ENCODE data around the gene DHODH. TPM values are rescaled to one million over a fixed set of nuclear protein-coding genes. Genes with fewer than 3 reads are reported as not detected.
A peak's percentile ranks its signal among the peaks of the same experiment; 100 is the strongest.

DHODH gene
- total RNA-seq, 3 donors from 2014 or later, result 4.0 to 7.8 (median 6.2) TPM

- intact Hi-C loops (cut with DNase I; ENCODE audit: low total_unique reads), result no loop called here
- no peaks in the 10 kb centered on the region for H3K9me3 ChIP-seq
- no peak for TF ChIP-seq POLR2AphosphoS5 (IDR thresholded peaks at IDR 0.05)
- TF ChIP-seq CTCF (IDR thresholded peaks at IDR 0.05), result no peak
- TF ChIP-seq POLR2A (IDR thresholded peaks at IDR 0.05), result no peak
Measured at GRCh38 chr16:71966932-71967331, 41.6 kb upstream of the DHODH start.

GRCh38 chr16:71969353-71969752 is 39.2 kb upstream of the DHODH start:
- Histone ChIP-seq H3K4me1 (no peaks in the 10 kb centered on the region), H3K27me3 (no peaks in the 10 kb centered on the region), H3K36me3 (no peaks in the 10 kb centered on the region), H3K27ac (no peak overlapping the region), H3K4me3 (no peak overlapping the region), H3K9me3 (no peaks in the 10 kb centered on the region)
- DNase-seq (ENCODE audit: low spot score in 2 of 2), result no peak
- intact Hi-C loops (cut with DNase I; ENCODE audit: low total_unique reads), result no loop called here
- TF ChIP-seq POLR2A (IDR thresholded peaks at IDR 0.05) (no peak), CTCF (IDR thresholded peaks at IDR 0.05) (no peak), POLR2AphosphoS5 (IDR thresholded peaks at IDR 0.05) (no peak)

More at GRCh38 chr16:71966932-71967331, 41.6 kb upstream of the DHODH start:
- no peak overlapping the region for H3K27ac ChIP-seq
- H3K36me3 ChIP-seq, result no peaks in the 10 kb centered on the region
- peak in 1 of 2 donors; percentile 38 for DNase-seq (ENCODE audit: low spot score in 2 of 2)
- H3K4me3 ChIP-seq, result no peak overlapping the region
- H3K27me3 ChIP-seq, result no peaks in the 10 kb centered on the region
- no peaks in the 10 kb centered on the region for H3K4me1 ChIP-seq

GRCh38 chr16:71971571-71971970 is 37.0 kb upstream of the DHODH start:
- intact Hi-C loops (cut with DNase I; ENCODE audit: low total_unique reads), result loop anchor here (5.0 kb wide), 1 partner anchor 956 kb away; no protein-coding TSS in a partner anchor
- Histone ChIP-seq H3K36me3 (no peaks in the 10 kb centered on the region), H3K27ac (no peak overlapping the region), H3K4me1 (no peaks in the 10 kb centered on the region), H3K9me3 (no peaks in the 10 kb centered on the region), H3K4me3 (no peak overlapping the region), H3K27me3 (no peaks in the 10 kb centered on the region)
- TF ChIP-seq POLR2AphosphoS5 (IDR thresholded peaks at IDR 0.05) (no peak), POLR2A (IDR thresholded peaks at IDR 0.05) (no peak), CTCF (IDR thresholded peaks at IDR 0.05) (no peak)
- no peak for DNase-seq (ENCODE audit: low spot score in 2 of 2)

- Histone ChIP-seq H3K27ac (no peak overlapping the region), H3K4me1 (no peaks in the 10 kb centered on the region), H3K36me3 (no peaks in the 10 kb centered on the region), H3K27me3 (no peaks in the 10 kb centered on the region), H3K9me3 (no peaks in the 10 kb centered on the region), H3K4me3 (no peak overlapping the region)
- no peak for TF ChIP-seq POLR2A (IDR thresholded peaks at IDR 0.05)
- TF ChIP-seq CTCF (IDR thresholded peaks at IDR 0.05), result no peak
- no peak for TF ChIP-seq POLR2AphosphoS5 (IDR thresholded peaks at IDR 0.05)
- intact Hi-C loops (cut with DNase I; ENCODE audit: low total_unique reads), result loop anchor here (5.0 kb wide), 1 partner anchor 955 kb away; no protein-coding TSS in a partner anchor
- DNase-seq (ENCODE audit: low spot score in 2 of 2), result no peak
Measured at GRCh38 chr16:71972356-71972755, 36.2 kb upstream of the DHODH start.

GRCh38 chr16:71973001-71973400 is 35.5 kb upstream of the DHODH start:
- no peaks in the 10 kb centered on the region for H3K4me1 ChIP-seq
- intact Hi-C loops (cut with DNase I; ENCODE audit: low total_unique reads), result loop anchor here (5.0 kb wide), 1 partner anchor 954 kb away; no protein-coding TSS in a partner anchor
- H3K4me3 ChIP-seq, result no peak overlapping the region
- no peaks in the 10 kb centered on the region for H3K27me3 ChIP-seq
- no peak for TF ChIP-seq POLR2A (IDR thresholded peaks at IDR 0.05)
- no peak for TF ChIP-seq CTCF (IDR thresholded peaks at IDR 0.05)
- TF ChIP-seq POLR2AphosphoS5 (IDR thresholded peaks at IDR 0.05), result no peak
- no peaks in the 10 kb centered on the region for H3K36me3 ChIP-seq
- no peak for DNase-seq (ENCODE audit: low spot score in 2 of 2)
- no peak overlapping the region for H3K27ac ChIP-seq
- H3K9me3 ChIP-seq, result no peaks in the 10 kb centered on the region

Measured in breast epithelium (tissue), 4 donors.